DOHH2 (cell line): ENCODE data around the gene C3orf18.

ENCODE experiments used
- H3F3A ChIP-seq: fragments of 200-600 bp; sonication (generic), shearing (Covaris generic); 2 replicates; pipeline ENCODE4 v1.6.0; 2016; ENCODE audit warnings: antibody characterized with exemption, mild to moderate bottlenecking; ENCODE audit not compliant: control insufficient read depth, insufficient read depth
- H3K27ac ChIP-seq: fragments of 200-600 bp; sonication (generic); 2 replicates; pipeline ENCODE4 v1.5.1; 2014; ENCODE audit warnings: low read depth, mild to moderate bottlenecking, low read length, moderate library complexity
- H3K27me3 ChIP-seq: fragments of 200-600 bp; sonication (generic); 2 replicates; pipeline ENCODE4 v1.6.1; 2014; ENCODE audit warnings: mild to moderate bottlenecking, low read length, mixed read lengths; ENCODE audit not compliant: control insufficient read depth
- H3K36me3 ChIP-seq: fragments of 200-600 bp; sonication (generic); 2 replicates; pipeline ENCODE4 v1.6.1; 2014; ENCODE audit warnings: mild to moderate bottlenecking, low read length, moderate library complexity, mixed read lengths; ENCODE audit not compliant: control insufficient read depth
- H3K4me1 ChIP-seq: fragments of 200-600 bp; sonication (generic); 2 replicates; pipeline ENCODE4 v1.6.1; 2014; ENCODE audit warnings: mild to moderate bottlenecking, low read length, mixed read lengths; ENCODE audit not compliant: control insufficient read depth
- H3K4me2 ChIP-seq: fragments of 200-600 bp; sonication (generic); 2 replicates; pipeline ENCODE4 v1.6.0; 2014; ENCODE audit warnings: mild to moderate bottlenecking, low read length, moderate library complexity
- H3K4me3 ChIP-seq: fragments of 200-600 bp; sonication (generic); 2 replicates; pipeline ENCODE4 v1.5.1; 2014; ENCODE audit warnings: mild to moderate bottlenecking, low read length, mixed read lengths
- H3K79me2 ChIP-seq: fragments of 200-600 bp; sonication (generic); 2 replicates; pipeline ENCODE4 v1.6.1; 2014; ENCODE audit warnings: mild to moderate bottlenecking, low read length, mixed read lengths; ENCODE audit not compliant: control insufficient read depth
- H3K9me2 ChIP-seq: fragments of 200-600 bp; sonication (generic); replicated peaks from 2 replicates; pipeline ENCODE4 v1.6.1; 2014; ENCODE audit warnings: mild to moderate bottlenecking, low read length, mixed read lengths; ENCODE audit not compliant: control insufficient read depth
- H3K9me3 ChIP-seq: fragments of 200-600 bp; sonication (generic); 2 replicates; pipeline ENCODE4 v1.6.1; 2014; ENCODE audit warnings: antibody characterized with exemption, low read length, mixed read lengths; ENCODE audit not compliant: control insufficient read depth, insufficient read depth
- H4K20me1 ChIP-seq: fragments of 200-600 bp; sonication (generic); 2 replicates; pipeline ENCODE4 v1.6.0; 2014; ENCODE audit warnings: low read depth, mild to moderate bottlenecking, antibody characterized with exemption, low read length, moderate library complexity; ENCODE audit not compliant: control insufficient read depth, insufficient read depth
- EZH2phosphoT487 ChIP-seq: fragments of 200-600 bp; sonication (generic); IDR thresholded peaks from 2 replicates; pipeline ENCODE4 v1.6.1; 2017; ENCODE audit warnings: borderline replicate concordance, mild to moderate bottlenecking, antibody characterized with exemption, low read length, moderate library complexity, mixed read lengths
- TF ChIP-seq, protein P1 (sequence below): fragments of 200-600 bp; sonication (generic); IDR thresholded peaks from one replicate; pipeline ENCODE4 v1.5.1; 2014; ENCODE audit warnings: antibody characterized with exemption, mild to moderate bottlenecking, low read depth, low read length; ENCODE audit not compliant: poor library complexity, severe bottlenecking

C3orf18 gene

GRCh38 chr3:50609763-50610085 is 42.2 kb upstream of the C3orf18 start:
- H3K79me2 ChIP-seq, result no peaks in the 10 kb centered on the region
- H3K36me3 ChIP-seq, result no peaks in the 10 kb centered on the region
- peaks cover 13% of the 10 kb centered on the region for H3F3A ChIP-seq
- peaks cover 14% of the 10 kb centered on the region for H3K4me1 ChIP-seq
- H3K4me2 ChIP-seq, result no peak overlapping the region
- no peak overlapping the region for H3K27ac ChIP-seq
- no peaks in the 10 kb centered on the region for H3K9me2 ChIP-seq
- TF ChIP-seq, protein P1, sequence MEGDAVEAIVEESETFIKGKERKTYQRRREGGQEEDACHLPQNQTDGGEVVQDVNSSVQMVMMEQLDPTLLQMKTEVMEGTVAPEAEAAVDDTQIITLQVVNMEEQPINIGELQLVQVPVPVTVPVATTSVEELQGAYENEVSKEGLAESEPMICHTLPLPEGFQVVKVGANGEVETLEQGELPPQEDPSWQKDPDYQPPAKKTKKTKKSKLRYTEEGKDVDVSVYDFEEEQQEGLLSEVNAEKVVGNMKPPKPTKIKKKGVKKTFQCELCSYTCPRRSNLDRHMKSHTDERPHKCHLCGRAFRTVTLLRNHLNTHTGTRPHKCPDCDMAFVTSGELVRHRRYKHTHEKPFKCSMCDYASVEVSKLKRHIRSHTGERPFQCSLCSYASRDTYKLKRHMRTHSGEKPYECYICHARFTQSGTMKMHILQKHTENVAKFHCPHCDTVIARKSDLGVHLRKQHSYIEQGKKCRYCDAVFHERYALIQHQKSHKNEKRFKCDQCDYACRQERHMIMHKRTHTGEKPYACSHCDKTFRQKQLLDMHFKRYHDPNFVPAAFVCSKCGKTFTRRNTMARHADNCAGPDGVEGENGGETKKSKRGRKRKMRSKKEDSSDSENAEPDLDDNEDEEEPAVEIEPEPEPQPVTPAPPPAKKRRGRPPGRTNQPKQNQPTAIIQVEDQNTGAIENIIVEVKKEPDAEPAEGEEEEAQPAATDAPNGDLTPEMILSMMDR, result no peak
- TF ChIP-seq EZH2phosphoT487, result no peak
- peaks cover 79% of the 10 kb centered on the region for H3K27me3 ChIP-seq
- no peak overlapping the region for H3K4me3 ChIP-seq
- no peaks in the 10 kb centered on the region for H3K9me3 ChIP-seq
- H4K20me1 ChIP-seq, result peaks cover 15% of the 10 kb centered on the region

DNA sequence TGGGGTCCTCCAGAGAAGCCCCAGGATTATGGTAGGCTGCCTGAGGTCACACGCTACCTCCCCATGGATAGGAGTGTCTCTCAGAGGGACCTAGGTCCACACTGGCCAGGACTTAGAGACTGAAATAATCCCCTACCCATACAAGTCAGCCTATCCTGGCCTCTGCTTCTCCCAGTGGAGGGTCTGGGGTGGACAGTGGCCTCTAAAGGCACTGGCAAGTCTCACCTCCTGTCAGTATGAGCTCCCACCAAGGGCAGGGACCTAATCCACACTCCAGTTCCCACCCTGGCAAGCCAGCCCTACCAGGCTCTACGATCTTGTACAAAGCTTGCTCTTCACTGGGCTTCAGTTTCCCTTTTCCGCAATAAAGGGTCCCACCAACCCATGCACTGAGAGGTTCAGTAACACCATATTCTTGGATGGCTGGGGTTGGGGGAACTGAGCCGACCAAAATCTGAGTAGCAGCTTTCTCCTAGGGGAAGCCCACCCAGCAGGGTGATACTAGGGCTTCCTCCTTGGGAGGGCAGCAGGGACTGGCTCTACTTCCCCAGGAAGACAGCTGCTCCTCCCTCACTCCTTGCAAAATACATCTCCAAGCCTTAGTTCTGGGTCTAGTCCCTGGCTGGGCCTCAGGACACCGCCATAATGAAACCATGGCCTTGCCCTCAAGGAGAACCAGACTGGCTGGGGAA is 41.7 kb upstream of the C3orf18 start:
- Histone ChIP-seq H3K79me2 (no peaks in the 10 kb centered on the region), H3K9me3 (no peaks in the 10 kb centered on the region)

GRCh38 chr3:50608278-50608677 is 40.7 kb upstream of the C3orf18 start:
- peaks cover 14% of the 10 kb centered on the region for H3K4me1 ChIP-seq
- no peak overlapping the region for H3K27ac ChIP-seq
- no peaks in the 10 kb centered on the region for H3K79me2 ChIP-seq
- peaks cover 83% of the 10 kb centered on the region for H3K27me3 ChIP-seq
- no peak for TF ChIP-seq EZH2phosphoT487
- TF ChIP-seq, protein P1, result no peak
- no peaks in the 10 kb centered on the region for H3K9me3 ChIP-seq
- H3K4me2 ChIP-seq, result no peak overlapping the region
- peaks cover 11% of the 10 kb centered on the region for H3F3A ChIP-seq
- H3K36me3 ChIP-seq, result no peaks in the 10 kb centered on the region
- H3K9me2 ChIP-seq, result no peaks in the 10 kb centered on the region
- peaks cover 10% of the 10 kb centered on the region for H4K20me1 ChIP-seq
- H3K4me3 ChIP-seq, result no peak overlapping the region

More for the DNA sequence above, 41.7 kb upstream of the C3orf18 start:
- peaks cover 15% of the 10 kb centered on the region for H4K20me1 ChIP-seq
- peaks cover 13% of the 10 kb centered on the region for H3F3A ChIP-seq
- peaks cover 81% of the 10 kb centered on the region for H3K27me3 ChIP-seq
- no peaks in the 10 kb centered on the region for H3K36me3 ChIP-seq
- H3K4me1 ChIP-seq, result peaks cover 14% of the 10 kb centered on the region
- no peaks in the 10 kb centered on the region for H3K9me2 ChIP-seq
- H3K4me2 ChIP-seq, result no peak overlapping the region
- H3K27ac ChIP-seq, result no peak overlapping the region
- TF ChIP-seq, protein P1, result no peak
- TF ChIP-seq EZH2phosphoT487, result no peak
- no peak overlapping the region for H3K4me3 ChIP-seq
